Measurements from ENCODE around the gene EFNB3. TPM values are rescaled to one million over a fixed set of nuclear protein-coding genes. Genes with fewer than 3 reads are reported as not detected.

The EFNB3 gene
- total and polyA plus RNA-seq, 2 of the 4 experiments (the other 2 are of a cell fraction): 0.54 to 2.0 TPM

GRCh38 chr17:7750321-7750821 lies 45.4 kb downstream of the EFNB3 start:
- ATAC-seq (ENCODE audit: low read depth): peak; percentile 55
- H3K4me3 ChIP-seq (ENCODE audit: insufficient read depth, low read depth, low read length): no peak overlapping the region
- H2BK120ac ChIP-seq (ENCODE audit: low read depth, low read length): peak overlapping the region; percentile 95
- peak overlapping the region; percentile 28; the same call in 1 of the 2 replicates for H3K9ac ChIP-seq (ENCODE audit: low read depth, low read length)
- intact Hi-C loops (cut with micrococcal nuclease): no loop called here
- peak overlapping the region; percentile 90 for H3K4ac ChIP-seq (ENCODE audit: low read depth, low read length)
- H4K8ac ChIP-seq (ENCODE audit: low read depth in 2 of 2, low read length in 2 of 2): peak overlapping the region; percentile 54 to 87
- no peak overlapping the region for H2AFZ ChIP-seq (replicated peaks; ENCODE audit: low read length, poor library complexity)
- H2BK5ac ChIP-seq (ENCODE audit: low read depth, low read length, poor library complexity, severe bottlenecking): peak overlapping the region; percentile 98
- H3K18ac ChIP-seq (ENCODE audit: low read depth, low read length): peak overlapping the region; percentile 99
- H3K27me3 ChIP-seq (ENCODE audit: control insufficient read depth, insufficient read depth, low read length): no peaks in the 10 kb centered on the region
- TF ChIP-seq RAD21 (IDR thresholded peaks at IDR 0.05; ENCODE audit: low read length) (no peak), FOS (IDR thresholded peaks at IDR 0.05; ENCODE audit: low read depth, low read length) (peak; percentile 62)
- H2AK5ac ChIP-seq (ENCODE audit: low read depth, low read length): peak overlapping the region; percentile 96
- peak overlapping the region; percentile 74 for H3K14ac ChIP-seq (replicated peaks; ENCODE audit: low read depth, low read length)
- in situ Hi-C loops (cut with MboI; ENCODE audit: low sequenced_read_pairs): no loop called here
- H2BK20ac ChIP-seq (ENCODE audit: low read depth, low read length): peak overlapping the region; percentile 95
- H2BK15ac ChIP-seq (ENCODE audit: low read depth, low read length): peak overlapping the region; percentile 78; the same call in 2 of the 3 replicates
- dilution Hi-C loops (cut with HindIII; ENCODE audit: low sequenced_read_pairs, unreplicated experiment): no loop called here
- H2AK9ac ChIP-seq (replicated peaks; ENCODE audit: low read depth, low read length, poor library complexity): peak overlapping the region; percentile 19
- POLR2A ChIA-PET (ENCODE audit: unreplicated experiment): no interaction called here
- peak; percentile 89 for DNase-seq
- peak overlapping the region; percentile 95 for H3K27ac ChIP-seq (ENCODE audit: insufficient read depth, low read length)
- no peaks in the 10 kb centered on the region for H4K20me1 ChIP-seq (ENCODE audit: insufficient read depth, low read length)
- no peaks in the 10 kb centered on the region for H3K79me1 ChIP-seq (ENCODE audit: low read depth in 1 of 2, low read length in 2 of 2)
- H3K9me1 ChIP-seq (ENCODE audit: insufficient read depth, low read length): no peaks in the 10 kb centered on the region
- H3K56ac ChIP-seq (ENCODE audit: extremely low read depth, insufficient read depth, low read length): peak overlapping the region; percentile 84; the same call in 1 of the 2 replicates
- H3K4me2 ChIP-seq (ENCODE audit: low read depth, low read length): peak overlapping the region; percentile 85; the same call in 1 of the 2 replicates
- peak overlapping the region; percentile 60 for H4K5ac ChIP-seq (ENCODE audit: low read depth, low read length)
- no TSS peak for BruUV-seq (replicated peaks)
- H3K23ac ChIP-seq (ENCODE audit: low read depth, low read length): peak overlapping the region; percentile 90
- H3K9me3 ChIP-seq (ENCODE audit: control insufficient read depth, insufficient read depth, low read length): no peaks in the 10 kb centered on the region
- H3K36me3 ChIP-seq (ENCODE audit: control insufficient read depth, insufficient read depth, low read length): no peaks in the 10 kb centered on the region
- WGBS, 2 experiments (ENCODE audit: extremely low coverage in 2 of 2, insufficient read length in 1 of 2): no CpG with 5 or more reads among the region's 4 CpGs
- CTCF ChIA-PET: no interaction called here
- H3K4me1 ChIP-seq (ENCODE audit: control insufficient read depth, insufficient read depth, low read length): peaks cover 21% of the 10 kb centered on the region
- peak overlapping the region; percentile 87 for H4K91ac ChIP-seq (ENCODE audit: insufficient read depth, low read depth, low read length)
